H9 (cell line): ENCODE data around the gene MYOZ2. TPM values are rescaled to one million over a fixed set of nuclear protein-coding genes. Genes with fewer than 3 reads are reported as not detected.

Source experiments
- DNase-seq: peaks from one replicate; pipeline ENCODE4 v3.0.0-alpha.2; 2017
- H2AFZ ChIP-seq: one replicate; pipeline ENCODE4 v1.6.1; 2013; ENCODE audit warnings: mild to moderate bottlenecking, low read length, control low read depth, moderate library complexity
- H2AK5ac ChIP-seq: 2 replicates; pipeline ENCODE4 v1.6.1; 2013; ENCODE audit warnings: low read length, control low read depth, mixed read lengths; ENCODE audit not compliant: insufficient read length
- H2BK120ac ChIP-seq: one replicate; pipeline ENCODE4 v1.6.1; 2013; ENCODE audit warnings: low read depth, mild to moderate bottlenecking, low read length, control low read depth, inconsistent platforms; ENCODE audit not compliant: poor library complexity, severe bottlenecking
- H2BK12ac ChIP-seq: 2 replicates; pipeline ENCODE4 v1.6.1; 2013; ENCODE audit warnings: low read length, control low read depth, mixed read lengths, low read depth; ENCODE audit not compliant: insufficient read length
- H2BK15ac ChIP-seq: 2 replicates; pipeline ENCODE4 v1.6.1; 2013; ENCODE audit warnings: low read depth, low read length, control low read depth
- H2BK20ac ChIP-seq: one replicate; pipeline ENCODE4 v1.6.1; 2013; ENCODE audit warnings: low read depth, mild to moderate bottlenecking, low read length, control low read depth, inconsistent platforms; ENCODE audit not compliant: poor library complexity, severe bottlenecking
- H2BK5ac ChIP-seq: 2 replicates; pipeline ENCODE4 v1.6.1; 2013; ENCODE audit warnings: low read length, control low read depth, mixed read lengths; ENCODE audit not compliant: insufficient read length
- H3K14ac ChIP-seq: 2 replicates; pipeline ENCODE4 v1.6.1; 2013; ENCODE audit warnings: low read length, control low read depth; ENCODE audit not compliant: insufficient read depth
- H3K18ac ChIP-seq: 2 replicates; pipeline ENCODE4 v1.6.1; 2013; ENCODE audit warnings: low read depth, mild to moderate bottlenecking, mixed read lengths, low read length, control low read depth; ENCODE audit not compliant: insufficient read length
- H3K23ac ChIP-seq: 2 replicates; pipeline ENCODE4 v1.6.1; 2013; ENCODE audit warnings: low read length, control low read depth, mixed read lengths, low read depth; ENCODE audit not compliant: insufficient read length
- H3K23me2 ChIP-seq: 2 replicates; pipeline ENCODE4 v1.6.1; 2013; ENCODE audit warnings: low read depth, mild to moderate bottlenecking, mixed read lengths, low read length, control low read depth; ENCODE audit not compliant: insufficient read length, poor library complexity, severe bottlenecking
- H3K27ac ChIP-seq: 2 replicates; pipeline ENCODE4 v1.5.1; 2013; ENCODE audit warnings: low read length, control low read depth, mixed read lengths, low read depth; ENCODE audit not compliant: insufficient read length
- H3K27me3 ChIP-seq: 2 replicates; pipeline ENCODE4 v1.6.1; 2013; ENCODE audit warnings: low read length, control low read depth, inconsistent platforms; ENCODE audit not compliant: insufficient read depth
- H3K4ac ChIP-seq: 2 replicates; pipeline ENCODE4 v1.6.1; 2013; ENCODE audit warnings: low read depth, mild to moderate bottlenecking, control low read depth, inconsistent platforms, low read length, moderate library complexity
- H3K4me1 ChIP-seq: 2 replicates; pipeline ENCODE4 v1.6.1; 2013; ENCODE audit warnings: low read length, control low read depth, inconsistent platforms; ENCODE audit not compliant: insufficient read depth
- H3K4me2 ChIP-seq: 2 replicates; pipeline ENCODE4 v1.6.1; 2013; ENCODE audit warnings: low read length, control low read depth, mixed read lengths; ENCODE audit not compliant: insufficient read length, insufficient read depth
- H3K56ac ChIP-seq: 2 replicates; pipeline ENCODE4 v1.6.1; 2013; ENCODE audit warnings: low read depth, mild to moderate bottlenecking, mixed read lengths, low read length, control low read depth; ENCODE audit not compliant: insufficient read length
- H3K79me1 ChIP-seq: 2 replicates; pipeline ENCODE4 v1.6.1; 2013; ENCODE audit warnings: low read depth, mild to moderate bottlenecking, moderate library complexity, low read length, control low read depth, inconsistent platforms; ENCODE audit not compliant: insufficient read depth, poor library complexity, severe bottlenecking
- H3K79me2 ChIP-seq: 2 replicates; pipeline ENCODE4 v1.6.1; 2013; ENCODE audit warnings: low read length, control low read depth, inconsistent platforms; ENCODE audit not compliant: insufficient read depth
- H3K9ac ChIP-seq: 2 replicates; pipeline ENCODE4 v1.6.1; 2013; ENCODE audit warnings: low read length, control low read depth, mixed read lengths; ENCODE audit not compliant: insufficient read length; ENCODE audit errors: extremely low read depth
- H3K9me3 ChIP-seq: one replicate; pipeline ENCODE4 v1.6.1; 2013; ENCODE audit warnings: low read depth, low read length, inconsistent platforms; ENCODE audit not compliant: control insufficient read depth
- H3T11ph ChIP-seq: one replicate; pipeline ENCODE4 v1.6.1; 2013; ENCODE audit warnings: mild to moderate bottlenecking, low read length, control low read depth, inconsistent platforms
- H4K20me1 ChIP-seq: one replicate; pipeline ENCODE4 v1.6.1; 2013; ENCODE audit not compliant: control insufficient read depth, insufficient read length, insufficient read depth
- H4K5ac ChIP-seq: 2 replicates; pipeline ENCODE4 v1.6.1; 2013; ENCODE audit warnings: low read depth, mild to moderate bottlenecking, mixed read lengths, low read length, control low read depth; ENCODE audit not compliant: insufficient read length
- H4K8ac ChIP-seq: replicated peaks from 2 replicates; pipeline ENCODE4 v1.6.1; 2013; ENCODE audit warnings: low read length, control low read depth, mixed read lengths, low read depth; ENCODE audit not compliant: insufficient read length
- H4K91ac ChIP-seq: 2 replicates; pipeline ENCODE4 v1.6.1; 2013; ENCODE audit warnings: low read depth, mild to moderate bottlenecking, moderate library complexity, mixed read lengths, low read length, control low read depth; ENCODE audit not compliant: insufficient read length
- H3K27ac Mint-ChIP-seq, 3 experiments: 2 replicates in 2 of 3; 3 replicates in 1 of 3; pipeline ENCODE4 v1.8.0; 2020 to 2021; ENCODE audit warnings: mixed read lengths in 3 of 3, mild to moderate bottlenecking in 1 of 3, moderate library complexity in 1 of 3
- H3K27me3 Mint-ChIP-seq: 2 replicates; pipeline ENCODE4 v1.8.0; 2021; ENCODE audit warnings: low read depth, mild to moderate bottlenecking, moderate library complexity, mixed read lengths
- H3K36me3 Mint-ChIP-seq, 3 experiments: 2 replicates in 2 of 3; 3 replicates in 1 of 3; pipeline ENCODE4 v1.8.0; 2020 to 2021; ENCODE audit warnings: low read depth in 3 of 3, mixed read lengths in 3 of 3; ENCODE audit not compliant: insufficient read depth in 1 of 3
- H3K4me1 Mint-ChIP-seq, 2 experiments: 2 replicates each; pipeline ENCODE4 v1.8.0; 2020; ENCODE audit warnings: mixed read lengths in 2 of 2
- H3K4me3 Mint-ChIP-seq, 2 experiments: 2 replicates in 1 of 2; 3 replicates in 1 of 2; pipeline ENCODE4 v1.8.0; 2020 to 2021; ENCODE audit warnings: mild to moderate bottlenecking in 2 of 2, mixed read lengths in 2 of 2, moderate library complexity in 1 of 2
- H3K9me3 Mint-ChIP-seq, 2 experiments: 2 replicates in 1 of 2; 3 replicates in 1 of 2; pipeline ENCODE4 v1.8.0; 2020; ENCODE audit warnings: mild to moderate bottlenecking in 2 of 2, mixed read lengths in 2 of 2, moderate library complexity in 1 of 2
- CTCF ChIP-seq: fragments of 200-600 bp; sonication (generic); conservative IDR thresholded peaks from 3 replicates; pipeline ENCODE4 v1.8.0; 2021; ENCODE audit warnings: antibody characterized with exemption, mild to moderate bottlenecking
- total RNA-seq: library from RNA; stranded (reverse); gene quantifications from 2 replicates; pipeline ENCODE4 v1.2.1, GENCODE V29; 2021

MYOZ2 gene
- total RNA-seq, 1 experiment from 2014 or later = not detected

- Histone ChIP-seq H3K23me2 (no peaks in the 10 kb centered on the region), H3K79me1 (no peaks in the 10 kb centered on the region), H2AFZ (no peak overlapping the region), H3K18ac (no peak overlapping the region), H4K8ac (no peak overlapping the region), H3T11ph (no peak overlapping the region), H3K23ac (no peak overlapping the region), H3K9ac (no peak overlapping the region), H3K56ac (no peak overlapping the region), H3K79me2 (no peaks in the 10 kb centered on the region), H4K91ac (no peak overlapping the region), H2BK120ac (no peak overlapping the region), H4K20me1 (no peaks in the 10 kb centered on the region), H2AK5ac (no peak overlapping the region), H2BK20ac (no peak overlapping the region), H3K4me1 (no peaks in the 10 kb centered on the region), H2BK5ac (no peak overlapping the region), H3K9me3 (no peaks in the 10 kb centered on the region), H2BK12ac (no peak overlapping the region), H3K27ac (no peak overlapping the region), H3K4ac (no peak overlapping the region), H4K5ac (no peak overlapping the region), H2BK15ac (no peak overlapping the region), H3K4me2 (no peak overlapping the region), H3K14ac (no peak overlapping the region), H3K27me3 (no peaks in the 10 kb centered on the region)
- Mint-ChIP-seq H3K4me3 (no peak overlapping the region), H3K27me3 (no peaks in the 10 kb centered on the region), H3K9me3 (no peaks in the 10 kb centered on the region; a peak in 1 of 5 replicates), H3K4me1 (peaks cover 0 to 6% of the 10 kb centered on the region in 2 experiments; a peak in 2 of 4 replicates), H3K27ac (no peak overlapping the region), H3K36me3 (peaks cover 3 to 29% (median 19%) of the 10 kb centered on the region in 3 experiments; a peak in 4 of 7 replicates)
- no peak for DNase-seq
- no peak for TF ChIP-seq CTCF
Measured at GRCh38 chr4:119227690-119228089, 92.1 kb downstream of the MYOZ2 start.
